GM12872 (cell line): ENCODE measurements around the gene BATF2.

Experiments used
- TF ChIP-seq, protein P1 (sequence below): IDR thresholded peaks from 3 replicates; pipeline ENCODE4 v1.5.1; 2011; ENCODE audit warnings: low read depth, mild to moderate bottlenecking, low read length, moderate library complexity; ENCODE audit not compliant: insufficient read depth

Gene BATF2

DNA sequence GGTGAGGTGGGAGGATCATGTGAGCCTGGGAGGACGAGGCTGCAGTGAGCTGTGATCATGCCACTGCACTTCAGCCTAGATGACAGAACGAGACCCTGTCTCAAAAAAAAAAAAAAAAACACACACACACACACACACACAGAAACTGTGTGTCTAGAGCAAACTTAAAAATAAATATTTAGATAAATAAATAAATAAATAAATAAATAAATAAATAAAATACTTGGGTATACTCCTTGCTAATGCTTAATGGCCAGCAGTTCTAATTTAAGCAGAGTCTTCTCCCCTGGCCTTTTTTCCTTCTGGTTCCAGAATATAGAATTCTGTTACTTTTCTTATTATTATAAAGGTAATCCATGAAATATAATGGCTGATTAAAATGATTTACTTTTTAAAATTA is 12.1 kb upstream of the BATF2 start:
- TF ChIP-seq, protein P1, sequence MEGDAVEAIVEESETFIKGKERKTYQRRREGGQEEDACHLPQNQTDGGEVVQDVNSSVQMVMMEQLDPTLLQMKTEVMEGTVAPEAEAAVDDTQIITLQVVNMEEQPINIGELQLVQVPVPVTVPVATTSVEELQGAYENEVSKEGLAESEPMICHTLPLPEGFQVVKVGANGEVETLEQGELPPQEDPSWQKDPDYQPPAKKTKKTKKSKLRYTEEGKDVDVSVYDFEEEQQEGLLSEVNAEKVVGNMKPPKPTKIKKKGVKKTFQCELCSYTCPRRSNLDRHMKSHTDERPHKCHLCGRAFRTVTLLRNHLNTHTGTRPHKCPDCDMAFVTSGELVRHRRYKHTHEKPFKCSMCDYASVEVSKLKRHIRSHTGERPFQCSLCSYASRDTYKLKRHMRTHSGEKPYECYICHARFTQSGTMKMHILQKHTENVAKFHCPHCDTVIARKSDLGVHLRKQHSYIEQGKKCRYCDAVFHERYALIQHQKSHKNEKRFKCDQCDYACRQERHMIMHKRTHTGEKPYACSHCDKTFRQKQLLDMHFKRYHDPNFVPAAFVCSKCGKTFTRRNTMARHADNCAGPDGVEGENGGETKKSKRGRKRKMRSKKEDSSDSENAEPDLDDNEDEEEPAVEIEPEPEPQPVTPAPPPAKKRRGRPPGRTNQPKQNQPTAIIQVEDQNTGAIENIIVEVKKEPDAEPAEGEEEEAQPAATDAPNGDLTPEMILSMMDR = no peak

DNA sequence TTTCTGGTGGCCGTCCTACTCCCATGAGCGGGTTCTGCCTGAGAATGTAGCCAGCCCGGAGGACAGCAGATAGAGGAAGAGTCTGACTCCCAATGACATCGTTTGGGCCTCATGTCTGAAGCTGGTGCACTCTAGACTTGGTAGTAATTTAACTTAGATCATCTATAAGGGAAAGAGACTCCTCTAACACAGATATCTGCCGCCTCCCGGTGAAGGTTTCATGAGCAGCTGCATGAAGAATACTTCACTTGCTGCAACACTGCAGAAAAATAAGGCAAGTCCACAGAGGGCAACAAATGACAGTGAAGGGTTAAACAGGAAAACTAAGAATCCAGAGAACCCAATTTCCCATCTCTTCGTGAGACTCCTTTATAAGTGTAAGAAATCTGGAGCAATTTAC is 11.2 kb upstream of the BATF2 start:
- TF ChIP-seq, protein P1 = no peak

DNA sequence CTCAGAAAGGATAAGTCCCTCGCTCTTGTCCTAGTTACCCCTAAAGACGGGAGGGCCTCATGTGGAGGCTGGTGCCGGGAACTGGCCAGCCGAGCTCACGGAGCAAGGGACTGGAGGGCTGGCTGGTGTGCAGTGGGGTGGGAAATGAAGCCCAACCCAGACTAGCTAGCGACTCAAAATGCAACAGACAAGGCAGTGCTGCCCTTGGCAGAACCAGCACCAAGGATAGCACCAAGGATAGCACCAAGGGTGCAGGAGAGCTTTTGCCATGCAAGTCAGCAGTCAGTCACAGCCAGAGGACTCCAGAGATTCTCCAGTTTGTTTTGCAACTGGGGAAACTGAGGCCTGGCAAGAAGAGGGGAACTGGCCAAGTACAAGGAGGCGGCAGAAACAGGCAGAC is 6.5 kb upstream of the BATF2 start:
- TF ChIP-seq, protein P1 = no peak

DNA sequence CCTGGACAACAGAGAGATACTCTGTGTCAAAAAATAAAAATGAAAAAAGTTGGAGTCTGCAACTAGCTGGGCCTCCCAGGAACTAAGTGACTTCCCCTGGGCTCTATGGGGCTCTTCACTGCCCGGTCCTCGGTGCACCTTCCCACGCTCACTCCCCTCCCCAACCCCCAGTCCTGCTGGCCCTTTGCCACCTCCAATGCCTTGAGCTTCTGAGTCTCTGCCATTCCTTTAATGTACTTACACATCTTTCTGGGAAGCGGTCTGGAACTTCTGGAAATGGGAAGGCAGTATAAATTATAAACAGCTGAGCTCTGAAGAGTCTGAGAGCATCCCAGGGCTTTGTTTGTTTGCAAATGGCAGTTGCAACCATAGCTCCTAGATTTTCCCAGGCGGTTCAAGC is 5.9 kb upstream of the BATF2 start:
- TF ChIP-seq, protein P1 = no peak

DNA sequence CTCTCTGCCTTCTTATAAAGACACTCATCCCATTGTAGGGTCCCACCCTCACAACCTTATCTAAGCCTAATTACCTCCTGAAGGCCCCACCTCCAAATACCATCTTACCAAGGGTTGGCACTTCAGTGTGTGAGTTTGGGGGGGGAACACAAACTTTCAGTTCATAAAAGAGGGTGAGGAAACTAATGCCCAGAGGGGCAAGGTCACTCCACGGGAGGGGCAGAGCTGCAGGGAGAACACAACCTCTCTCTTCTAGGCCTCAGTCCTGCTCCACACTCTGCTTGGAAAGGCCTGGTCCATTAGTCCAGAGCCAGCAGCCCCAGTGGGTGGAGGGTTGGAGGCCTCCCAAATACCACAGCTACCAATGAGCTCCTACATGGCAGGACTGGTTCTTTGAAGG is 2.7 kb upstream of the BATF2 start:
- TF ChIP-seq, protein P1 = no peak

DNA sequence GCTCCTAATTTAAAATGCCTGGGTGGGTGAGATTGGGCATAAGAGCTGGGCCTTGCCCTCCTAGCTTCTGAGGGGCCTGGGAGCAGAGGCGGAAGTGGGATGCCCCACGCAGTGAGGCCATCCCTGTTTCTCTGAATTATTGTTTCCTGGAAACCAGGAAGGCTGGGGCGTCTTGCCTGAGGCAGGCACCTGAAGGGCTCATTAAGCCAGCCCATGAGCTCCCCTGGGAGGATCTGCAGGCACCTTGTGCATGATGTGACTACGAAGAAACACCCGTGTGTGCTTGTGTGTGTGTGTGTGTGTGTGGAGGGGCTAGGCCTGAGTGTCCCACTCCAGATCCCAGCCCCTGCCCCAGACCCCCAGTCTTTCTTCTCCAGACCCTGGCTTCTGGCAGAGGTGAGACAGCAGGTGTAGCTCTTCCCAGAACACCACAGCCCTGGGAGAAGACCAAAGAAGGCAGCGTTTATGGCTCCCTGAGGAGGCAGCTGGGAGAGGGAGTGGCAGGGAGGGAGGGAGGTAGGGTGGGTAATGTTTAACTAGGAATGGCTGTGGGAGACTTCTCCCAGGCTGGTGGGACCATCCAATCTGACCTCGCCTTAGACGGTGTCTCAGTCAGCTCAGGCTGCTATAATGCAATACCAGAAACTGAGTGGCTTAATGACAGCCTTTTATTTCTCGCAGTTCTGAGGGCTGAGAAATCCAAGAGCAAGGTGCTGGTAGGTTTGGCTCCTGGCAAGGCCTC is 2.1 kb upstream of the BATF2 start:
- TF ChIP-seq, protein P1 = no peak

DNA sequence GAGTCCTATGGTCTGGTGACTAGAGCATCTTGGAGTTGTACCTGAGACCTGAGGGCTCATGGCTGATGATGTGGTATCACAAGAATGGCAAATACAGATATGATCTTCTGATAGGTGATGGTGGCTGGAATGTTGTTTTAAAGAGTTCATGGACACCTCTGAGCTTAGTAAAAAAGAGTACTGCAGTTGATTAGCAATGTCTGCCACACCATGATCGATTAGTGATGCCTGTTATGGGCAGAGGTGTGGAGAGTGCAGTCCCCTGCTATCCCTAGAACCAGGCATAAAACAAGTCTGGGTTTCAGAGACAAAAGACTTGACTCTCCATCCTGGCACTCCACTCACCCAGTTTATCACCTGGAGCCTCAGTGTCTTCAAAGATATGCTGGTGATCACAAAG is 1.4 kb upstream of the BATF2 start:
- TF ChIP-seq, protein P1 = no peak
